ENCODE data around the gene POLR2A. TPM values are rescaled to one million over a fixed set of nuclear protein-coding genes. Genes with fewer than 3 reads are reported as not detected.

The POLR2A gene
- total RNA-seq, 6 experiments from 2014 or later = 36.1 to 49.9 (median 46.0) TPM

- ATAC-seq = peak; percentile 28 to 57 (median 42)
- Histone ChIP-seq H3K4me1 (peaks cover 0 to 4% (median 2%) of the 10 kb centered on the region in 4 donors), H3K9me3 (no peaks in the 10 kb centered on the region), H3K4me3 (no peak overlapping the region), H3K27me3 (no peaks in the 10 kb centered on the region), H3K36me3 (peaks cover 4 to 60% (median 44%) of the 10 kb centered on the region in 4 donors), H3K27ac (no peak overlapping the region)
- intact Hi-C loops (cut with DNase I) = no loop called here
- 84% methylated on average over 6 of the region's 20 CpGs for WGBS (ENCODE audit: insufficient coverage, low coverage, low lambda C conversion rate, missing lambda C conversion rate)
- TF ChIP-seq POLR2A (IDR thresholded peaks at IDR 0.05) (no peak), CTCF (IDR thresholded peaks at IDR 0.05) (no peak)
- DNase-seq = no peak
Observed at GRCh38 chr17:7496470-7497183, 12.5 kb downstream of the POLR2A start.

DNA sequence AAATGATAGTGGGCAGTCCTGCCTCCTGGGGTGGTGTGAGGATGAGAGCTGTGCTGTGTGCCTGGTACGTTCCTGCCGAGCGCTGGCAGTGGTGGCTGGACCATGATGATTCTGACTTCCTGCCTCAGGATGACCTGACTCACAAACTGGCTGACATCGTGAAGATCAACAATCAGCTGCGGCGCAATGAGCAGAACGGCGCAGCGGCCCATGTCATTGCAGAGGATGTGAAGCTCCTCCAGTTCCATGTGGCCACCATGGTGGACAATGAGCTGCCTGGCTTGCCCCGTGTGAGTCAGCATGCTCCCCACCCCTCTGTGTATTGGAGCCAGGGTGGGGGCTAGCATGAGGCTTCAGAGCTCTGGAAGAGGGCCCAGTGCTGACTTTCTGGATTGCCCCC is 13.1 kb downstream of the POLR2A start:
- ATAC-seq (peak; percentile 29 to 44 (median 40)), DNase-seq (no peak)

DNA sequence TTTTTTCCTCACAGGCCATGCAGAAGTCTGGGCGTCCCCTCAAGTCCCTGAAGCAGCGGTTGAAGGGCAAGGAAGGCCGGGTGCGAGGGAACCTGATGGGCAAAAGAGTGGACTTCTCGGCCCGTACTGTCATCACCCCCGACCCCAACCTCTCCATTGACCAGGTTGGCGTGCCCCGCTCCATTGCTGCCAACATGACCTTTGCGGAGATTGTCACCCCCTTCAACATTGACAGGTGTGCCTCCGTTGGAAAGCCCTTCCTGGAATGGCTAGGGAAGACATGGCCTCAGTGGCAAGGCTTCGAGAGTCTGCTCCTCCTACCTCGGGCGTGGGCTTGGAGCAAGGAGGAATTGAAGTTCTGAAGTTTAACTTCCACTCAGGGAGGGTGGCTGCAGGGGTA is 13.5 kb downstream of the POLR2A start:
- Histone ChIP-seq H3K27ac (no peak overlapping the region), H3K36me3 (peaks cover 14 to 71% (median 50%) of the 10 kb centered on the region in 4 donors), H3K9me3 (no peaks in the 10 kb centered on the region), H3K4me1 (peaks cover 0 to 2% (median 0%) of the 10 kb centered on the region in 4 donors), H3K27me3 (no peaks in the 10 kb centered on the region), H3K4me3 (no peak overlapping the region)
- no CpG with 5 or more reads among the region's 14 CpGs for WGBS (ENCODE audit: insufficient coverage, low coverage, low lambda C conversion rate, missing lambda C conversion rate)
- ATAC-seq (no peak), DNase-seq (no peak)
- TF ChIP-seq CTCF (IDR thresholded peaks at IDR 0.05) (no peak), POLR2A (IDR thresholded peaks at IDR 0.05) (no peak)
- intact Hi-C loops (cut with DNase I) = no loop called here

More for the DNA sequence above, 13.1 kb downstream of the POLR2A start:
- H3K9me3 ChIP-seq = no peaks in the 10 kb centered on the region
- no peak overlapping the region for H3K4me3 ChIP-seq
- TF ChIP-seq CTCF (IDR thresholded peaks at IDR 0.05) (no peak), POLR2A (IDR thresholded peaks at IDR 0.05) (no peak)
- 66% methylated on average over 4 of the region's 10 CpGs for WGBS (ENCODE audit: insufficient coverage, low coverage, low lambda C conversion rate, missing lambda C conversion rate)
- H3K27me3 ChIP-seq = no peaks in the 10 kb centered on the region
- H3K27ac ChIP-seq = no peak overlapping the region
- peaks cover 9 to 66% (median 48%) of the 10 kb centered on the region in 4 donors for H3K36me3 ChIP-seq
- intact Hi-C loops (cut with DNase I) = no loop called here
- peaks cover 0 to 4% (median 0%) of the 10 kb centered on the region in 4 donors for H3K4me1 ChIP-seq

DNA sequence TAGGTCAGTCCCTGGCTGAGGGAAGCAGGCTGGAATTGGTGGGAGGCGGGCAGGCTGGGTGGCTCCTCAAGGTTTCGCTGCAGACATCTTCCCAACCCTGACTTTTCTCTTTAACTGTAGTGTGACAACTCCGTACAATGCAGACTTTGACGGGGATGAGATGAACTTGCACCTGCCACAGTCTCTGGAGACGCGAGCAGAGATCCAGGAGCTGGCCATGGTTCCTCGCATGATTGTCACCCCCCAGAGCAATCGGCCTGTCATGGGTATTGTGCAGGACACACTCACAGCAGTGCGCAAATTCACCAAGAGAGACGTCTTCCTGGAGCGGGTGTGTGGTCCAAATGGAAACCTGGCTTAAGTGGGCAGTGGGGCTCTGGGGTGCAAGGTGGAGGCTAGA is 15.0 kb downstream of the POLR2A start:
- intact Hi-C loops (cut with DNase I) = no loop called here
- DNase-seq = no peak
- no peak for ATAC-seq

More for the DNA sequence above, 15.0 kb downstream of the POLR2A start:
- Histone ChIP-seq H3K27me3 (no peaks in the 10 kb centered on the region), H3K36me3 (peaks cover 25 to 86% (median 62%) of the 10 kb centered on the region in 4 donors), H3K4me1 (no peaks in the 10 kb centered on the region), H3K4me3 (no peak overlapping the region), H3K27ac (no peak overlapping the region), H3K9me3 (no peaks in the 10 kb centered on the region)
- WGBS (ENCODE audit: insufficient coverage, low coverage, low lambda C conversion rate, missing lambda C conversion rate) = 93% methylated on average over 6 of the region's 11 CpGs
- TF ChIP-seq POLR2A (IDR thresholded peaks at IDR 0.05) (no peak), CTCF (IDR thresholded peaks at IDR 0.05) (no peak)

Measured in right lobe of liver (tissue), 6 donors.